B cell (primary cell): Measurements from ENCODE around the gene CNTD1.

Experiments used
- EZH2 ChIP-seq: IDR thresholded peaks from 2 replicates; pipeline ENCODE4 v1.6.1; 2012; ENCODE audit warnings: borderline replicate concordance, low read depth, mild to moderate bottlenecking, moderate library complexity, low read length; ENCODE audit not compliant: insufficient read depth, poor library complexity, severe bottlenecking
- TF ChIP-seq, protein P1 (sequence below): fragments of 200-600 bp; IDR thresholded peaks from one replicate; pipeline ENCODE4 v1.8.0; 2022; ENCODE audit warnings: antibody characterized with exemption, mild to moderate bottlenecking

DNA sequence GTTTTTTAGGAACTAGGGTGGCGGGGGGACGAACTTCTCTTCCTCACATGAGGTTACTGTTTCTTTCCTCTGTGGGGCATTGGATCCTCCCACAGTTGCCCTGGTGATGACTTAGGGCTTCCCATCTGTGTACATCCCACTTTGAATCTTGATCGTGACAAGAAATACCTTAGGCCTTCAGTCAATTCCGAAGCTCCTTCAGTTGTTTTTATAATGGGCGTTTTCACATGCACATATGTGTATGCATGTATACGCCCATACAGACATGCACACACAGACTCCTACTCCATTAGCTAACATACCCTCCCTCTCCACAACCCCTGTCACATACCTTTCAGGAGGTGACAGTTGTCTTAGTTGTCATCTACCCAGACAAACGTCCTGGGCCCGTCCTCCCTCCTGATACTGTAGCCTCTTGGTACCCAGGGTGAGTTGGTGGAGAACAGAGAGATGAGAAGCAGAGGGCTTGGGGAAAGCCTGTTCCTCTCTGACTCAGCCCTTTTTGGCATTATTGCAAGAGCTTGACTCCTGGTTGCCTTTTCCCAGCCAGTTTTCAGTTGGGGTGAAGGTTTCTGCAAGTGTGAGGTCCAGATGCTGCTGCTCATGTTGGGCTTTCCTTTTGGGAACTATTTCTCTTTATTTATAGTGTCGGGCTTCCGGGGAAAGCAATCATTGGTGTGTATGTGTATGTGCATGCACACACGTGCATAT, 43.5 kb downstream of the CNTD1 start:
- TF ChIP-seq, protein P1, sequence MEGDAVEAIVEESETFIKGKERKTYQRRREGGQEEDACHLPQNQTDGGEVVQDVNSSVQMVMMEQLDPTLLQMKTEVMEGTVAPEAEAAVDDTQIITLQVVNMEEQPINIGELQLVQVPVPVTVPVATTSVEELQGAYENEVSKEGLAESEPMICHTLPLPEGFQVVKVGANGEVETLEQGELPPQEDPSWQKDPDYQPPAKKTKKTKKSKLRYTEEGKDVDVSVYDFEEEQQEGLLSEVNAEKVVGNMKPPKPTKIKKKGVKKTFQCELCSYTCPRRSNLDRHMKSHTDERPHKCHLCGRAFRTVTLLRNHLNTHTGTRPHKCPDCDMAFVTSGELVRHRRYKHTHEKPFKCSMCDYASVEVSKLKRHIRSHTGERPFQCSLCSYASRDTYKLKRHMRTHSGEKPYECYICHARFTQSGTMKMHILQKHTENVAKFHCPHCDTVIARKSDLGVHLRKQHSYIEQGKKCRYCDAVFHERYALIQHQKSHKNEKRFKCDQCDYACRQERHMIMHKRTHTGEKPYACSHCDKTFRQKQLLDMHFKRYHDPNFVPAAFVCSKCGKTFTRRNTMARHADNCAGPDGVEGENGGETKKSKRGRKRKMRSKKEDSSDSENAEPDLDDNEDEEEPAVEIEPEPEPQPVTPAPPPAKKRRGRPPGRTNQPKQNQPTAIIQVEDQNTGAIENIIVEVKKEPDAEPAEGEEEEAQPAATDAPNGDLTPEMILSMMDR, result no peak
- TF ChIP-seq EZH2, result no peak
